ENCODE results near the gene GAGE10. TPM values are rescaled to one million over a fixed set of nuclear protein-coding genes. Genes with fewer than 3 reads are reported as not detected.
A peak's percentile ranks its signal among the peaks of the same experiment; 100 is the strongest.
"Not testable (repeated sequence)": the region's sequence is repeated elsewhere in the genome, so short reads cannot be mapped to it uniquely, and the experiment has no call there.

GAGE10 gene
- total RNA-seq, 4 donors from 2014 or later: 1.2 TPM; not detected in 3

DNA sequence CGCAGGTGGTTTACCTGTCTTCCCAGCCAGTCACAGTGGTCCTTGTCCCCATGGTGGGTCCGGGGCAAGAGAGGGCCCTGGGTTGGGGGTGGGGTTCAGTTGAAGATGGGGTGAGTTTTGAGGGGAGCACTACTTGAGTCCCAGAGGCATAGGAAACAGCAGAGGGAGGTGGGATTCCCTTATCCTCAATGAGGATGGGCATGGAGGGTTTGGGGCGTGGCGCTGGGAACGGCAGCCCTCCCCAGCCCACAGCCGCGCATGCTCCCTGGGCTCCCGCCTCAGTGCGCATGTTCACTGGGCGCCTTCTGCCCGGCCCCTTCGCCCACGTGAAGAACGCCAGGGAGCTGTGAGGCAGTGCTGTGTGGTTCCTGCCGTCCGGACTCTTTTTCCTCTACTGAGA, 27.8 kb downstream of the GAGE10 start, which contains the start of gene GAGE13:
GAGE13 (plus strand) TSS at position 301 of the 400 bp plus-strand sequence. CDS start 1,156 bp downstream, outside the sequence.
- H3K36me3 ChIP-seq; H3K27me3 ChIP-seq; H3K9me3 ChIP-seq; DNase-seq (ENCODE audit: extremely low spot score); H3K4me3 ChIP-seq; H3K27ac ChIP-seq (replicated peaks in 1 of 4); intact Hi-C loops (cut with DNase I); H3K4me1 ChIP-seq: not testable (repeated sequence)
- WGBS: no CpG with 5 or more reads among the region's 16 CpGs

DNA sequence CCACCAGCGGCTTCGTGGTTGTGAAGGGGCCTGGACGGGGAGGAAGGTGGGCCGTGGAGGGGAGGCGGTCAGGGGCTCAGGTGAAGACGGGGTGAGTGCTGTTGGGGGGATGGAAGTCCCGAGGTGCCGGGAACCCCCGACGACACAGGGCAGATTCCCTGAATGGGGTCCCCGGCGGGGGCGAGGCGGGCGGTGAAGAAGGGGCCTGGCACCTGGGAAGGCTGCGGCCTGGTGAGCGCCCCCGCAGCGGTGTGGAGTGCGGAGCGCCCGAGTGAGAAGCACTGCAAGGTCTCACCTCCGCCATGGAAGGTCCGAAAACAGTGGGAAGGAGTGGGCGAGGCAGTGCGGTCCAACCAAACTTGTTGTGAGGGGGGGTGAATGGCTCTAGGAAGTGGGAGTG, 28.4 kb downstream of the GAGE10 start:
- H3K27me3 ChIP-seq: not testable (repeated sequence)

DNA sequence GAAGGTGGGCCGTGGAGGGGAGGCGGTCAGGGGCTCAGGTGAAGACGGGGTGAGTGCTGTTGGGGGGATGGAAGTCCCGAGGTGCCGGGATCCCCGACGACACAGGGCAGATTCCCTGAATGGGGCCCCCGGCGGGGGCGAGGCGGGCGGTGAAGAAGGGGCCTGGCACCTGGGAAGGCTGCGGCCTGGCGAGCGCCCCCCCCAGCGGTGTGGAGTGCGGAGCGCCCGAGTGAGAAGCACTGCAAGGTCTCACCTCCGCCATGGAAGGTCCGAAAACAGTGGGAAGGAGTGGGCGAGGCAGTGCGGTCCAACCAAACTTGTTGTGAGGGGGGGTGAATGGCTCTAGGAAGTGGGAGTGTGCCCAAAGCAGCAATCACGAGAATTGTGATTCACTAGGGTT, 38.0 kb downstream of the GAGE10 start:
- H3K4me3 ChIP-seq; DNase-seq (ENCODE audit: extremely low spot score); H3K27me3 ChIP-seq; H3K36me3 ChIP-seq; intact Hi-C loops (cut with DNase I); H3K9me3 ChIP-seq; H3K4me1 ChIP-seq; H3K27ac ChIP-seq (replicated peaks in 1 of 4): not testable (repeated sequence)
- no CpG with 5 or more reads among the region's 24 CpGs for WGBS

More for the DNA sequence above, 28.4 kb downstream of the GAGE10 start:
- DNase-seq (ENCODE audit: extremely low spot score); H3K27ac ChIP-seq (replicated peaks in 1 of 4); H3K36me3 ChIP-seq; H3K9me3 ChIP-seq; intact Hi-C loops (cut with DNase I); H3K4me3 ChIP-seq; H3K4me1 ChIP-seq: not testable (repeated sequence)
- WGBS: 94% methylated on average over 19 of the region's 26 CpGs

- H3K27me3 ChIP-seq; DNase-seq (ENCODE audit: extremely low spot score); H3K4me1 ChIP-seq; H3K9me3 ChIP-seq; H3K4me3 ChIP-seq; H3K27ac ChIP-seq (replicated peaks in 1 of 4); intact Hi-C loops (cut with DNase I); H3K36me3 ChIP-seq: not testable (repeated sequence)
- whole genome bisulfite sequencing: 73% methylated on average over 14 of the region's 15 CpGs
Observed at GRCh38 chrX:49344496-49345175, 41.2 kb downstream of the GAGE10 start.

- H3K27ac ChIP-seq (replicated peaks in 1 of 4); H3K4me1 ChIP-seq; H3K9me3 ChIP-seq; H3K36me3 ChIP-seq; H3K27me3 ChIP-seq; DNase-seq (ENCODE audit: extremely low spot score); intact Hi-C loops (cut with DNase I); H3K4me3 ChIP-seq: not testable (repeated sequence)
- 81% methylated on average over 9 of the region's 10 CpGs for WGBS
Observed at GRCh38 chrX:49345402-49345801, 42.0 kb downstream of the GAGE10 start.

GRCh38 chrX:49346150-49346549, 42.7 kb downstream of the GAGE10 start:
- H3K36me3 ChIP-seq; H3K27me3 ChIP-seq; H3K9me3 ChIP-seq; H3K4me3 ChIP-seq; intact Hi-C loops (cut with DNase I); H3K4me1 ChIP-seq; H3K27ac ChIP-seq (replicated peaks in 1 of 4): not testable (repeated sequence)
- DNase-seq (ENCODE audit: extremely low spot score): peak; percentile 93
- WGBS: 80% methylated on average over 11 of the region's 11 CpGs

Other genes starting within 250 kb of the GAGE10 start
- gene CCDC120, start 244.6 kb upstream of the GAGE10 start, total RNA-seq: 1 to 10 TPM; 1.2 to 5.1 (median 2.9) TPM
- gene PRAF2, start 229.6 kb upstream of the GAGE10 start, total RNA-seq: 10 to 100 TPM; 15.9 to 26.6 (median 23.8) TPM
- gene WDR45, start 223.8 kb upstream of the GAGE10 start, total RNA-seq: 10 to 100 TPM; 68.1 to 77.9 (median 72.7) TPM
- 10 to 100 TPM; 27.8 to 43.8 (median 32.4) TPM for gene GPKOW, start 179.9 kb upstream of the GAGE10 start, total RNA-seq
- gene MAGIX, start 140.9 kb upstream of the GAGE10 start, total RNA-seq: 1 to 10 TPM; 1.5 to 4.2 (median 3.6) TPM
- 100 to 1,000 TPM in 1 of 4 donors, 10 to 100 TPM in 3; 55.3 to 101 (median 76.3) TPM for gene PLP2, start 131.7 kb upstream of the GAGE10 start, total RNA-seq
- gene PRICKLE3, start 117.3 kb upstream of the GAGE10 start, total RNA-seq: 10 to 100 TPM in 3 of 4 donors, 1 to 10 TPM in 1; 7.6 to 16.2 (median 12.3) TPM
- gene SYP, start 103.5 kb upstream of the GAGE10 start, total RNA-seq: 10 to 100 TPM in 1 of 4 donors, 1 to 10 TPM in 3; 4.5 to 12.0 (median 6.1) TPM
- under 1 TPM; under 0.01 to 0.42 (median 0.06) TPM for gene CACNA1F, start 70.3 kb upstream of the GAGE10 start, total RNA-seq
- 10 to 100 TPM; 12.9 to 18.5 (median 16.2) TPM for gene CCDC22, start 68.2 kb upstream of the GAGE10 start, total RNA-seq
- not detected for gene FOXP3, start 38.9 kb upstream of the GAGE10 start, total RNA-seq
- gene PPP1R3F, start 33.9 kb upstream of the GAGE10 start, total RNA-seq: 10 to 100 TPM; 13.8 to 27.0 (median 16.4) TPM
- not detected for gene GAGE12J, start 18.4 kb downstream of the GAGE10 start, total RNA-seq
- not detected for gene GAGE13, start 27.9 kb downstream of the GAGE10 start, total RNA-seq
- gene GAGE12C, start 228.5 kb downstream of the GAGE10 start, total RNA-seq: not detected
- gene GAGE12D, start 238.1 kb downstream of the GAGE10 start, total RNA-seq: not detected
- not detected for gene GAGE12E, start 247.6 kb downstream of the GAGE10 start, total RNA-seq